DMS79 (cell line): Measurements from ENCODE around the gene PRUNE2.
"Not testable (repeated sequence)": the region's sequence is repeated elsewhere in the genome, so short reads cannot be mapped to it uniquely, and the experiment has no call there.

Experiments
- DNase-seq: peaks from one replicate; lab custom pipeline; 2025; lab: John Stamatoyannopoulos, UW

PRUNE2 gene

GRCh38 chr9:76905791-76906646 lies at the start of gene PRUNE2:
Gene PRUNE2, minus strand, starts transcription at chr9:76906114. Its CDS starts 151 bp downstream, at chr9:76905963.
- DNase-seq: peak; percentile 39

GRCh38 chr9:76955406-76955805 lies 49.5 kb upstream of the PRUNE2 start:
- DNase-seq: not testable (repeated sequence)

GRCh38 chr9:76949865-76950264 lies 44.0 kb upstream of the PRUNE2 start:
- no peak for DNase-seq

GRCh38 chr9:76944011-76944410 lies 38.1 kb upstream of the PRUNE2 start:
- no peak for DNase-seq

GRCh38 chr9:76943054-76943453 lies 37.1 kb upstream of the PRUNE2 start:
- no peak for DNase-seq

GRCh38 chr9:76932757-76933156 lies 26.8 kb upstream of the PRUNE2 start:
- no peak for DNase-seq

- DNase-seq: no peak
These were observed 26.4 kb upstream of the PRUNE2 start for GRCh38 chr9:76932265-76932664.

GRCh38 chr9:76927540-76928240 lies 21.8 kb upstream of the PRUNE2 start:
- DNase-seq: no peak

GRCh38 chr9:76926846-76927245 lies 20.9 kb upstream of the PRUNE2 start:
- DNase-seq: no peak

- DNase-seq: no peak
These were observed 20.4 kb upstream of the PRUNE2 start for GRCh38 chr9:76926324-76926741.

- DNase-seq: no peak
These were observed 15.3 kb upstream of the PRUNE2 start for GRCh38 chr9:76921165-76921564.

- no peak for DNase-seq
These were observed 11.4 kb upstream of the PRUNE2 start for GRCh38 chr9:76917299-76917698.

- DNase-seq: peak; percentile 21
These were observed 10.3 kb upstream of the PRUNE2 start for GRCh38 chr9:76916231-76916630.

- no peak for DNase-seq
These were observed 7.6 kb upstream of the PRUNE2 start for GRCh38 chr9:76913467-76913866.

GRCh38 chr9:76912636-76913275 lies 6.8 kb upstream of the PRUNE2 start:
- no peak for DNase-seq

GRCh38 chr9:76911971-76912370 lies 6.1 kb upstream of the PRUNE2 start:
- no peak for DNase-seq

- DNase-seq: no peak
These were observed 4.9 kb upstream of the PRUNE2 start for GRCh38 chr9:76910861-76911260.

GRCh38 chr9:76906647-76906975 lies 697 bp upstream of the PRUNE2 start:
- DNase-seq: no peak

GRCh38 chr9:76904661-76905457 lies 1.1 kb downstream of the PRUNE2 start:
- DNase-seq: no peak

- DNase-seq: no peak
These were observed 3.5 kb downstream of the PRUNE2 start for GRCh38 chr9:76902395-76902794.

- DNase-seq: no peak
These were observed 4.1 kb downstream of the PRUNE2 start for GRCh38 chr9:76901801-76902200.

- no peak for DNase-seq
These were observed 5.0 kb downstream of the PRUNE2 start for GRCh38 chr9:76900884-76901440.
